Fibroblast of villous mesenchyme (primary cell): ENCODE measurements around the gene MFGE8. TPM values are rescaled to one million over a fixed set of nuclear protein-coding genes. Genes with fewer than 3 reads are reported as not detected.

Experiments
- DNase-seq: peaks from one replicate; pipeline ENCODE4 v3.0.0-alpha.2; 2010; ENCODE audit warnings: low read depth
- H3K4me3 ChIP-seq: 2 replicates; pipeline ENCODE4 v1.5.1; 2011; ENCODE audit warnings: low read depth, mild to moderate bottlenecking, low read length
- total RNA-seq: library from RNA; depleted of rRNA; stranded (reverse); fragments of >200 nt; gene quantifications from 2 replicates; pipeline ENCODE4 v1.2.3, GENCODE V29; 2012
- TF ChIP-seq, protein P1 (sequence below): IDR thresholded peaks from 2 replicates; pipeline ENCODE4 v1.5.1; 2012; ENCODE audit warnings: low read depth, mild to moderate bottlenecking, low read length; ENCODE audit not compliant: insufficient read depth

MFGE8 gene
- total RNA-seq, 1 donor, result 158 TPM

DNA sequence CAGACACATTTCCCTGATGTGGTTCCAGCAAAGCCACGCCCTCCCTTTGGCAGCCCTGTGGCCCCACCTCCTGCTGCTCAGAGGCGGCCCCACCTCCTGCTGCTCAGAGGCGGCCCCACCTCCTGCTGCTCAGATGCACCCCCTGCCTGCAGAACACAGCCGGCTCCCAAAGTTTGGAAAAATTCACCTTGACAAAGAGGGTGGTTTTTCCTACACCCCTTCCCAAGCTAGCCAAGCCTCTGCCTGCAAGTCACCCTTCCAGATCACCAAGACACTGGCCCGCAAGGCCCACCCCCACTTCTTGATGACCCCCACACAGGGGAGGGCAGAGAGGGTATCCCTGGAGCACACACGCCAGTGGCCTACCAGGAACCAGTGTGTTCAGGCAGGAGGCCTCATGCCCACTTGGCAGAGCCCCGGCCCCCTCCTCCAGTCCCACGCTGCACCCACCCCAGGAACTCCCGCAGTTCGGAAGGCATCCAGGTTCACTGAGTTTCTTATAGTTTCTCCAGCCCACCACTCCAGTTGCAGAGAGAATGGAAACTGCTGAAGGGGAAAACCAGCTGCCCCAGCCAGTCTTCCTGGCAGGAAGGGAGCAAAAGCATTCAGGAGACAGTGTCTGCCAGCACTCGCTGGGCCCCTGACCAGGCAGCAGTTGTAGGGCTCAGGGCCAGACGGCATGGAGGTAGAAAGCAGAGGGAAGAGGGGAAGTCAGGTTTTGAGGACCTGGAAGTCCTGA lies 15.6 kb downstream of the MFGE8 start:
- no peak overlapping the region for H3K4me3 ChIP-seq
- DNase-seq, result peak; percentile 85
- TF ChIP-seq, protein P1, sequence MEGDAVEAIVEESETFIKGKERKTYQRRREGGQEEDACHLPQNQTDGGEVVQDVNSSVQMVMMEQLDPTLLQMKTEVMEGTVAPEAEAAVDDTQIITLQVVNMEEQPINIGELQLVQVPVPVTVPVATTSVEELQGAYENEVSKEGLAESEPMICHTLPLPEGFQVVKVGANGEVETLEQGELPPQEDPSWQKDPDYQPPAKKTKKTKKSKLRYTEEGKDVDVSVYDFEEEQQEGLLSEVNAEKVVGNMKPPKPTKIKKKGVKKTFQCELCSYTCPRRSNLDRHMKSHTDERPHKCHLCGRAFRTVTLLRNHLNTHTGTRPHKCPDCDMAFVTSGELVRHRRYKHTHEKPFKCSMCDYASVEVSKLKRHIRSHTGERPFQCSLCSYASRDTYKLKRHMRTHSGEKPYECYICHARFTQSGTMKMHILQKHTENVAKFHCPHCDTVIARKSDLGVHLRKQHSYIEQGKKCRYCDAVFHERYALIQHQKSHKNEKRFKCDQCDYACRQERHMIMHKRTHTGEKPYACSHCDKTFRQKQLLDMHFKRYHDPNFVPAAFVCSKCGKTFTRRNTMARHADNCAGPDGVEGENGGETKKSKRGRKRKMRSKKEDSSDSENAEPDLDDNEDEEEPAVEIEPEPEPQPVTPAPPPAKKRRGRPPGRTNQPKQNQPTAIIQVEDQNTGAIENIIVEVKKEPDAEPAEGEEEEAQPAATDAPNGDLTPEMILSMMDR, result peak; percentile 71

DNA sequence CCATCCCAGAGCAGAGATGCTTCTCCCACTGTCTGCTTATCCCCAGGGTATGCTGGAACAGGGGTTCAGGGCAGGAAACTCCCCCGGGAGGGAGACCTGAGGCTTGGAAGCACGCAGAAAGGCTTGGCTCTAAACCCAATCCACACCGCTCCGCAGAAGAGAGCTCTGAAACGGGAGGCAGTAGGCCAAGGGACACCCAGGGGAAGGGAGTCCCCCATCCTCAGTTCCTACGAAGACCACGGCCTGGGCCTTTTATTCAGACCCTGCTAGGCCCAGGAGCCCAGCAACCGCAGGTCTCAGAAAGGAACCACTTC lies 16.1 kb downstream of the MFGE8 start:
- H3K4me3 ChIP-seq, result no peak overlapping the region
- no peak for DNase-seq
- TF ChIP-seq, protein P1, result no peak

DNA sequence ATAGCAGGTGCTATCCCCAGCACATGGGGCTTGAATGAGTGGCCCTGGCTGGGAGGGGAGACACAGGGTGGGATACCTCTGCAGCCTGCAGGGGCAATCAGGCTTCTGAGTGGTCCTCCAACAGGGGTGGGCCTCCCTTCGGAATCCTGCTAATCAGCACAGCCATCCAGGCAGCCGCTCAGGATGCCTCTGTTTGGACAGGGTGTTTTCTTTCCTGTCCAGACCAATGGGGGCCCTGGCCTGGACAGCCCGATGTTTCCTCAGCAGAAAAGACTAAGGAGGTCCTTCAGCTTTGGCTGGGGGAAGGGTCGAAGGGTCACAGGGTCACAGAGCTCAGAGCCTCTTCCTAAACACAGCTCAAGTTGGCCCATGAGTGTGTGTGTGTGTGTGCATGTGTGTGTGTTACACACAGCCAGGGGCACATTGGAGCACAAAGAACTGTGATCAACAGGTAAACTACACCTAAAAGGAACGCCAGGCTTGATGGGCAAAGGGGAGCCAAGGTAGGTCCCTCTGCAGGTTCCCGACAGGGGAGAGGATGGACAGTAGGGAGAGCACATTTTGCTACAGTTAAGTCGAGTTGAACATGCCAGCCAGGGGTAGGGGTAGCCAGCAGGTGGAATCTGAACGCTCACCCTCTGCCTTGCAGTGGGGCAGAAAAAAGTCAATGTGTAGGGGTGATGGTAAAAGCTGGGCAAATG lies 16.7 kb downstream of the MFGE8 start:
- no peak for DNase-seq
- H3K4me3 ChIP-seq, result no peak overlapping the region
- TF ChIP-seq, protein P1, result no peak

DNA sequence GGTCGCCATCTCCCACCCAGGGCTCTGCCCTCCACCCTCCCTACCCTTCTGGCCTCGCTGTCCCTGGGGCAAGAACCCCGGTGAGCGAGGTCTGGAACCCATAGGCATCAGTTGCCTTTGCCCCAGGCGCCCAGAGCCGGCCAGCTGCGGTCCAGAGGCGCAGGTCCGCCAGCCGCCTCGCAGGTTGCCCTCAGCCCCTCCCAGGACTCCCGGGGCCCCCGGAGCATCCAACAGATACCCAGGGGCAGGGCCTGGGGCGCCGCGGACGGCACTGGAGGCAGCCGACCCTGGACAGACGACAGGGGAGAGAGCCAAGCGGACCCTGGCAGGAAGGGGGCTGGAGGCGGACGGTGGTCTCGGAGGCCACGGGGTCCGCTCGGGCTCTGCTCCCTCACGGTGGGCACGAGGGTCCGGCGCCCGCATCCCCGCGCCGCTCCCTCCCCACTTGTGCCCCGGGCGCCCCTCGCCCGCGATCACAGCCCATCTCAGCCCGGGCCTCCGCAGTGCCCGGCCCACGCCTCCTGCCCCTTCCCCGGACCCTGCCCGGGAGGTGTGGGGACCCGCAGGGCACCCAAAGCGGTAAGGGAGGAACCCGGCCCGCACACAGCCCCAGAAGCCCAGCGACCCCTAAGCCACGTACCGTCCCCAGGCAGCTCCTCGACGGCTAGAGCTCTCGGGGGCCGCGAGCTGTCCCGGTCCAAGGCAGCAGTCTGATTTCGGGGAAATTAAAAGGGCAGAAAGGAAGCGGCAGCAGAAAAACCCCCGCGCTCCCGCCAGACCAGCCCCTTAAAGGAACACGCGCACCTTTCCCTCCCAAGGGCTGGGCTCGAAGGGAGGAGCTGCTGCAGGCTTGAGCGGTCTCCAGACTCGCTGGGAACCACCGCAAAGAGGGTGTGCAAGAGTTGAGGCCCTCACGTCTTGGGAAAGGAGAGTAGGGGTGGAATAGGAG lies 18.1 kb downstream of the MFGE8 start, which contains the start of gene HAPLN3:
Gene HAPLN3, minus strand, starts transcription at position 726 of the 949 bp plus-strand sequence. CDS start 8,246 bp downstream, outside the sequence.
- TF ChIP-seq, protein P1, result no peak
- DNase-seq, result peak; percentile 43
- peak within 1 kb of the TSS; percentile 58 for H3K4me3 ChIP-seq

DNA sequence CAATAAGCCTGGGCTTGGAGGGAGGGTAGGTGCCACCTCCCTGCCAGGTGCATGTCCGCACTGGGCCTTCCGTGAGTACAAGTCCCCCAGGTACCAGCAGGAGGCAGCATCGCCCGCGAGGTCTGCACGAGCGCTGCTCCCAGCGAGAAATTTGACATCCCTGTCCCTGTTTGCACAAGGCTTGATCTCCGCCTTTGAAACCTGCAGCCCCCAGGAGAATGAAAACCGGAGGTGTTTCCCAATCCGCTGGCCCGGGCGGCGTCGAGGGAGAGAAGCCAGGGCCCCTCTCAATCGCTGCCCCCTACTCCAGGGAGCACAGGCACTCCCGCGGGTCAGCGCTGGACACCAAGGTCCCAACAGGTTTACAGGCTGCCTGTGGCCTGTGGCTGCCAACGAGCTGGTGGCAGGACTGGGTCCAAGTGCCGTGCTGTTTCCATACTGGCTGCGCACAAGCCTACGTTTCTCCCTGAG lies 18.8 kb downstream of the MFGE8 start:
- peak overlapping the region; percentile 58 for H3K4me3 ChIP-seq
- peak; percentile 47 for DNase-seq
- TF ChIP-seq, protein P1, result peak; percentile 70

DNA sequence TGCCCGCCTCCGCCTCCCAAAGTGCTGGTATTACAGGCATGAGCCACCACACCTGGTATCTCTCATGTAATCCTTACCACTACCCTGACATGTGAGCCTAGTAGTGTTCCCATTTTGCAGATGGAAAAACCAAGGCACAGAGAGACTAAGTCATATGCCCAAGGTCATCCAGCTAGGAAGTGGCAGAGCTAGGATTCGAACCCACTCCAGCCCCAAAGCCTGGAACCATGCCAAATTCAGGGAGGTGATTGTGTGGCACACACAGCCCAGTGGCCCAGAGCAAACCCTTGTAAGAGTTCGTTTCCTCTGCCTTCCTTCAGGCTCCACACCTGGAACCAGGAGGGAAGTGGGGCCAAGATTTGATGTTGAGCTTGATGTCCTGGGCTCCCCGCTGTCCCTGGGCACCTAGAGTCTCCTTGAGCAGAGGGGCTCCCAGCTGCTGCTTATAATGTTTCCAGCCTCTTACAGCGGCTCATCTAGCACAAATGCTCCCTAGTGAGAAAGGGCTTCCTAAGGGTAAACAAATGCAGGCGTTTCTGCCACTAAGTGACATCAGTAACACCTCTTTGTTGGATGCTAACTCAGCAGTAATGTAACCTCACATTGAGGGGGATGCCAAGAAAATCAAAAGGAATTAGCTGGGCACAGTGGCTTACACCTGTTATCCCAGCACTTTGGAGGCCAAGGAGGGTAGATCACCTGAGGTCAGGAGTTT lies 21.5 kb downstream of the MFGE8 start:
- DNase-seq, result no peak
- TF ChIP-seq, protein P1, result no peak
- H3K4me3 ChIP-seq, result no peak overlapping the region
